ENCODE measurements around the gene TPM2.

TPM2 gene

GRCh38 chr9:35689542-35690293 is at the start of gene TPM2:
TSS of gene TPM2 (minus strand) at chr9:35689925. CDS start at chr9:35689817, 108 bp downstream.
- DNase-seq = no peak

- DNase-seq = no peak
Observed at GRCh38 chr9:35738924-35739323, 49.2 kb upstream of the TPM2 start.

GRCh38 chr9:35738186-35738585 is 48.5 kb upstream of the TPM2 start:
- no peak for DNase-seq

GRCh38 chr9:35737143-35737542 is 47.4 kb upstream of the TPM2 start:
- no peak for DNase-seq

- DNase-seq = peak; percentile 19
Observed at GRCh38 chr9:35736201-35736633, 46.5 kb upstream of the TPM2 start.

- DNase-seq = no peak
Observed at GRCh38 chr9:35734096-35734495, 44.4 kb upstream of the TPM2 start.

- DNase-seq = no peak
Observed at GRCh38 chr9:35732800-35733541, 43.2 kb upstream of the TPM2 start.

- DNase-seq = peak; percentile 85
Observed at GRCh38 chr9:35732185-35732799, 42.6 kb upstream of the TPM2 start, which contains the start of the genes CREB3 and TLN1. TSS of gene CREB3 (plus strand) at chr9:35732666. CDS start at chr9:35732773, 107 bp downstream. TSS of gene TLN1 (minus strand) at chr9:35732195. CDS start at chr9:35725694, 6,501 bp downstream.

- no peak for DNase-seq
Observed at GRCh38 chr9:35731415-35732184, 41.9 kb upstream of the TPM2 start.

- DNase-seq = no peak
Observed at GRCh38 chr9:35730486-35730854, 40.7 kb upstream of the TPM2 start.

GRCh38 chr9:35729700-35730485 is 40.2 kb upstream of the TPM2 start:
- DNase-seq = no peak

- DNase-seq = no peak
Observed at GRCh38 chr9:35729101-35729500, 39.4 kb upstream of the TPM2 start.

- no peak for DNase-seq
Observed at GRCh38 chr9:35728041-35728971, 38.6 kb upstream of the TPM2 start.

- DNase-seq = no peak
Observed at GRCh38 chr9:35727676-35728040, 37.9 kb upstream of the TPM2 start.

GRCh38 chr9:35726931-35727330 is 37.2 kb upstream of the TPM2 start:
- no peak for DNase-seq

- DNase-seq = no peak
Observed at GRCh38 chr9:35725362-35725761, 35.6 kb upstream of the TPM2 start.

GRCh38 chr9:35723908-35724307 is 34.2 kb upstream of the TPM2 start:
- DNase-seq = no peak

GRCh38 chr9:35723426-35723825 is 33.7 kb upstream of the TPM2 start:
- no peak for DNase-seq

GRCh38 chr9:35719546-35719945 is 29.8 kb upstream of the TPM2 start:
- no peak for DNase-seq

GRCh38 chr9:35718721-35719511 is 29.2 kb upstream of the TPM2 start:
- DNase-seq = no peak
